GM18507 (cell line): Measurements from ENCODE around the gene TTC3.

ENCODE experiments used
- DNase-seq: peaks from one replicate; pipeline ENCODE4 v3.0.0; 2011; ENCODE audit warnings: low read depth; ENCODE audit not compliant: insufficient read length; ENCODE audit errors: extremely low spot score
- FAIRE-seq: peaks from 2 replicates; lab custom pipeline; 2011; peaks lifted over from hg19 to GRCh38; lab: Jason Lieb, UNC

TTC3 gene

GRCh38 chr21:37231671-37232070 lies 158.6 kb downstream of the TTC3 start:
- no peak for FAIRE-seq
- DNase-seq: no peak

DNA sequence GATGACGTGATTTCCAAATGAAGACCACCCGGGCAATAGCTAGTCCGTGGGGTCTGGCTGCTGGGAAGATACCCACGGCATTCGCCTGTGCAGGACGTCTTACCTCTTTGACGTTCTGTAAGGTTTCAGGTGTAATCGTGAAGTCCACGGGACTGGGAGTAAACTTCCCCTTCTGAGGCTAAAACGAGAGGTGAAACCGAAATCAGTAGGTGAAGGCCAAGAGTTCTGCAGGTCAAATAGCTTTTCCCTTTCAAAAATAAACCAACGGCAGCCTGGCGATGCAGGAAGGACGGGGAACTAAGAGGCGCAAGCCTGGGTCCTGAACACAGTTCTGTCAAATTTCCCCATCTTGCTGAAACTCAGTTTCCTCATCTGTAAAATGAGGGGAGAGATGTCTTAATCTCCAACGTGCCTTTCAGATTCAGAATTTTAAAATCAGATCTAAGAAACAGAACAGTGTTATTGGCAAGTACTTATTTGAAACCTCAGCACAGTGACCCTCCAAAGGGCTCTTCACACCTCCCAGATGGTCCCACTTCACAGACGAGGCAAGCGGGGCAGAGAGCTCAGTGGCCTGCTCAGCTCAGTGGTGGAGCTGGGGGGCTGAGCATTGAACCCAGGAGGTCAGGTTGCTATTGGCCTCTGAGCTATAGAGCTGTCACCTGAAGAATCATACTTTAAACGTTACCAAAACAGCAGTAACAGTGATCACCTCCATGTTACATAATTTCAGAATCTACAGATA lies 159.4 kb downstream of the TTC3 start:
- FAIRE-seq (peak; percentile 93), DNase-seq (peak; percentile 43)

DNA sequence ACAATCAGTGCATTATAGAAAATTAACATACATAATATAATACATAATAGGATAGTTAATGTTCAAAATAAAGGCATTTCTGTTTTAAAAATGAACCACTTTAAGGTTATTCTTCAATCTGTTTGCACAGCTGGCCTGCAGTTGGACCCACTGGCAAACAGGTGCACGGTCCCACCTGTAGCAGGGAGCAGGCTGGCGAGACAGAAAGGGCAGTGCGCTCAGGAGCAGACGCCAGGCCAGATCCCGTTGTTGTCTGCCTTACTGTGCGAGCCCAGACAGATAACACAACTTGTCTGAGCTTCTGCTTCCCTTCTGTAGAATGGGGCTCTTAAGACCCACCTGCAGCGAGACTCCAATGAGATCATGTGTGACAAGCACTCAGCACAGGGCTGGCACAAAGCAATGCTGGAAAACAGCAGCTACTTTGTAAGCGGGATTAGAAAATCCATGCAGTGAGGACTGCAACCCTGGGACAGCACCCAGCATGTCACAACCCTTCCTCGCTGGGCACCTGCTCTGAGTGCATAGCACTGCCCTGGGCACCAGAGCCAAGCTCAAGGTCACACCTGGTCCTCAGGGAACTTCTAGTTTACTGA lies 160.6 kb downstream of the TTC3 start:
- FAIRE-seq: no peak
- no peak for DNase-seq

GRCh38 chr21:37237346-37237745 lies 164.3 kb downstream of the TTC3 start:
- DNase-seq: no peak
- FAIRE-seq: no peak

- FAIRE-seq (peak; percentile 15), DNase-seq (no peak)
These were observed 164.7 kb downstream of the TTC3 start for GRCh38 chr21:37237764-37238163.

DNA sequence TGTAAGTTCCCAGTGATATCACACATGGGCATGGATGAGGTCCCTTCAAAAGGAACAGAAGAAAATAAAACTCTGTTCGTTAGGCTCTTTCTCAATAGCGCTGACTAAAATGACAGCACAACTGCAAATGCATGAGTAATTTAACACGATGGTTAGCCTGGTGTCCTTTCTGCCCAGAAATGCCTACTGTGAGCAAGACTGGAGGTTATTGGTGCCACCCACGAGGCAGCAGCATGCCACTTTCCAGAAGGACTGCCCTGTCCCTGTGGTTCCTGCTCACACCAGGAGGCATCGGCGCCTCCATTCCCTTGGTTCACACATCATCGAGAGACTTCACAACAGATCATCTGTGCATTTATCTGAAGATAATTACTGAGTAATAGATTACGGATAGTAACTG lies 167.9 kb downstream of the TTC3 start:
- DNase-seq: no peak
- FAIRE-seq: no peak

- DNase-seq (no peak), FAIRE-seq (no peak)
These were observed 168.4 kb downstream of the TTC3 start for GRCh38 chr21:37241426-37241825.

DNA sequence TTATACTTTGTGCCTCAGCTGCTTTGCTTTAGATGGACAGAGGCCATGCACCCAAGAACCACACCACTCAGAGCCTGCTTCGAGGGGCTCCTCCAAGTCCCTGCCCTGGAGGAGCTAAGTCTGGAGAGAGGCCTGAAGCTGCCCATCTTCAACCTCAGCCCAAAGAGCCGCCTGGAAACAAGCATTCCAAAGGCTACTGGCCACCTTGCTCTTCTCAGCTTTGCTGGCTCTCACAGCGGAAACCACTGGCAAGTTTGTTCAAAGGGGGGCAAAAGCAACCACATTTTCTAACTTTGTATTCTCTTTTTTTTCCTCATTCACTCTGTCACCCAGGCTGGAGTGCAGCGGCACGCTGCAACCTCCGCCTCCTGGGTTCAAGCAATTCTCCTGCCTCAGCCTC lies 170.9 kb downstream of the TTC3 start:
- FAIRE-seq (no peak), DNase-seq (no peak)

DNA sequence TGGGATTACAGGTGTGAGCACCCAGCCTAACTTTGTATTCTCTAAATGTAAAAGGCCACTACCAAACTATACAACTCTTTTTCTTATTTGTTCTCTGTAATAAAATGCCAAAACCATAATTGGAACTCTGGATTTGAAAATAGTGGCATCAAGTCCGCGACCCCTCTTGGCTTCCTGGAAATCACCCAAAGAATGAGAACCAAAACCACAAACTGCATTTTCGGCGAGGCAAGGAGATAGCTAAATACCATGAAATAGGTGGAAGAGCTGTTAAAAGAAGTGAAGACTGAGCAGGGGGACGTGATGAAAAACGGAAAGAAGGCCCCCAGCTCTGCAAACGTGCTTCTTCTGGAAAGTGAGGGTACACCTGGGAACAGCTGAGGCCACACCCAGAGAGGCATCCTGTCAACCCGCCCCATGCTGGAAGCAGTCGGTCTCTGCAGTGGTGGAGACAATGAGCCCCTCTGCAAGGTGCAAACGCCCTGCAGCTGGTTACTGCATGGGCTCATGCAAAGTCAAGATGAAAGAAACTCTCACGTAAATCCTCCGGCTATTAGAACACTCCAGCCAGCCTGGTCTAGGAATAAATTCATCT lies 171.5 kb downstream of the TTC3 start:
- FAIRE-seq: no peak
- DNase-seq: no peak

DNA sequence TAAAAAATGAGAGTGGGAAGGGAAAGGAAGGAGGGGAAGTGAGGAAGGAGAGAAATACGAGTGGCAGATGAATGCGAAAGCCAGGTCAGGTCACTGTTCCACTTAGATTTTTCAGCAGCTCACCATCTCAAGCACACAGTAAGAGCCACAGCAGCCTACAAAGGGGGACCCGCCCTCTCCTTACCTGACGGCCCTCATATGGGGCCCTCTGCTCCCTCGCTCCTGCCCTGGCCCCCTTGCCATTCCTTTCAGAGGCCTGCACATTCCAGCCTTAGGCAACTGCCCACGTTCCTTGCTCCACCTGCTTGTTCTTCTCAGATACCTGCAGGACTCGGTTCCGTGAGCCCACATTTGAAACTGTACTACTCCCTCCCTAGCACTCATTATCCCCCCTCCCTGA lies 172.1 kb downstream of the TTC3 start:
- DNase-seq (no peak), FAIRE-seq (no peak)

DNA sequence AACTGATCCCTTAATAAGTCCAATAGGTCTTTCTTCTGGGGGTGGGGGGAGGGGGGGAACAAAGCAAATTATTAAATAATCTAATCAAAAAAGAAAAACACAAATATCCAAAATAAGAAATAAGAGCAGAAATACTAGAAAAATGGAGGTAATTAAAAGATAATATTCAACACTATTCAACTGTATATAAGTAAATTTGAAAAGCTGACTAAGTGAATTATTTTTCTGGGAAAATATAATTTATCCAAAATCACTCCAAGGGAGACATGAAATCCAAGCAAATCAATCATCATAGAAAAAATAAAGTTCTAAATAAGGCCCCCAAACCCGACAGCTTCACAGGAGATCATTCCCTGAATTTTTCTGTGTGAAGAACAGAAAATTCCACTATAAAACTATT lies 175.2 kb downstream of the TTC3 start:
- no peak for FAIRE-seq
- no peak for DNase-seq

GRCh38 chr21:37249112-37249904 lies 176.3 kb downstream of the TTC3 start:
- FAIRE-seq: no peak
- DNase-seq: no peak

- no peak for FAIRE-seq
These were observed 178.2 kb downstream of the TTC3 start for GRCh38 chr21:37251294-37251634.

More at GRCh38 chr21:37251294-37251634, 178.2 kb downstream of the TTC3 start:
- DNase-seq: no peak
